Activated CD8-positive, alpha-beta memory T cell treated with anti-CD3 and anti-CD28 coated beads, Interleukin-2, amount 10 ng/mL, durations not matched to agents 7 days and 5 days (primary cell): Measurements from ENCODE around the gene CACNA1S. TPM values are rescaled to one million over a fixed set of nuclear protein-coding genes. Genes with fewer than 3 reads are reported as not detected.

Experiments
- ATAC-seq: fragments of 150-1000 bp; cut with Tn5 transposase; one replicate; pipeline ENCODE4 v1.10.0; 2021; ENCODE audit warnings: moderate library complexity
- CTCF ChIA-PET: fragments of 350-600 bp; sonication (Branson Sonifier 250); formaldehyde crosslinking; loops from one replicate; lab custom pipeline; 2021; ENCODE audit warnings: antibody characterized with exemption; lab: Charles Lee
- DNase-seq: peaks from one replicate; pipeline ENCODE4 v3.0.0-alpha.2; 2020
- H3K27ac Mint-ChIP-seq: one replicate; pipeline ENCODE4 v1.8.0; 2021; ENCODE audit warnings: mild to moderate bottlenecking, mixed read lengths
- H3K27me3 Mint-ChIP-seq: one replicate; pipeline ENCODE4 v1.8.0; 2021; ENCODE audit warnings: mixed read lengths
- H3K36me3 Mint-ChIP-seq: one replicate; pipeline ENCODE4 v1.8.0; 2021; ENCODE audit warnings: mild to moderate bottlenecking, mixed read lengths
- H3K4me1 Mint-ChIP-seq: one replicate; pipeline ENCODE4 v1.8.0; 2021; ENCODE audit warnings: mixed read lengths
- H3K4me3 Mint-ChIP-seq: one replicate; pipeline ENCODE4 v1.8.0; 2021; ENCODE audit warnings: mild to moderate bottlenecking, moderate library complexity, mixed read lengths
- H3K9me3 Mint-ChIP-seq: one replicate; pipeline ENCODE4 v1.8.0; 2022; ENCODE audit warnings: low read depth, mixed read lengths
- total RNA-seq, 2 experiments: library from RNA; stranded (reverse); gene quantifications; one replicate each; pipeline ENCODE4 v1.2.3, GENCODE V29; 2021

The CACNA1S gene
- total RNA-seq, 2 experiments from 2014 or later, result not detected

DNA sequence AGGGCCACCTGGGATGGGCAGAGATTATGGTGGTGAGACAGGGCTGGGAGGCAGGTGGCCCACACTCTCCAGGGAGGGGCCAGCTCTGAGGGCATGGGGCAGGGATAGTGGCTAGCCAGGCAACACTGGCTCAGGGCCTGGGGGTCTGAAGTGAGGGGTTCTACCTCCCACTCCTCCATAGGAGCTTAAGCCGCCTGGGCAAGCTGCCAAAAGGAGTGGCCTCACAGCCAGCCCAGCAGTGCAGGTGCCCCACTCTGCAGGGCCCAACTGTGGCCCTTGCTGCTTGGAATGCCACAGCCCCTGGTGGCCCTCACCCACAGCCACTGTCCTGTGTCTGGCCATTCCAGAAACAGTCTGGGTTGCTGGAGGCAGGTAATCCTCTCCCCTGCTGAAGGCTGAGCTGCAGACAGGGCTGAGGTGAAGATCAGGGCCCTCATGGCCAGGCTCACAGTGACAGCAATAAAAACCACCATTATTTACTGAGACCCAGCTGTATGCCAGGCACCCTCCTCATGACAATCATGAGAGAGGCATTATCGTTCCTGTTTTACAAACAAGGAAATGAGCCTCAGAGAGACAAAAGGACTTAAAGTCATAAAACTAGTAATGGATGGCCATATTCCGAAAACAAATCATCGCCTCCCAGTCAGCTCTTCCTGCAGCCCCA, 119.7 kb downstream of the CACNA1S start:
- no peak overlapping the region for H3K4me3 Mint-ChIP-seq
- no peaks in the 10 kb centered on the region for H3K4me1 Mint-ChIP-seq
- H3K27me3 Mint-ChIP-seq, result no peaks in the 10 kb centered on the region
- no peak for DNase-seq
- CTCF ChIA-PET, result interaction anchor here (1.7 to 2.2 kb wide), 2 partner anchors 13 to 20 kb away, joined by 5 to 10 read pairs; no protein-coding TSS in a partner anchor
- peaks cover 52% of the 10 kb centered on the region for H3K36me3 Mint-ChIP-seq
- no peak overlapping the region for H3K27ac Mint-ChIP-seq
- no peaks in the 10 kb centered on the region for H3K9me3 Mint-ChIP-seq
- no peak for ATAC-seq

DNA sequence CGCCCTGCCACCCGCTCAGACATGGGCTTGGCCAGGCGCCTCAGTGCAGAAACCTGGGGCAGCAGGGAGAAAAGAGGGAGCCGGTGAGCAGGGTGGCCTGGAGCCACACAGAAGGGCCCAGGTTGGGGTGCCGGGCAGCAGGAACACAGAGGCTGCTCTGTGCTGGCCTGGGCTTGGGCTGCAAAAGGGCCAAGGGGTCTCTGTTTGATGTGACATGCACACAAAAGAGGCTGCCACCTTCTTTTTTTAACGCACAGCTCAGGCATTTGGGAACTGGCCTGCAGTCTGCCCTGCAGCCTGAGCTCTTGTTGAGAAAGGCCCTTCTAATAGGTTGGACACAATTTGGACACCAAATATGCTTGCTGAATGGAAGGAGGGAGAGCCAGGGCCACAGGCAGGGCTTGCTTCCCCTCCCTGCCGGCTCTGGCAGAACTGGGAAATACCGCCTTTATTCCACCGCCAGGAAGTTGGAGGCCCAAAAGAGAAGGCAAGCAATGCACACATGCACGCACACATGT, 121.1 kb downstream of the CACNA1S start:
- H3K36me3 Mint-ChIP-seq, result peaks cover 54% of the 10 kb centered on the region
- no peak overlapping the region for H3K27ac Mint-ChIP-seq
- CTCF ChIA-PET, result interaction anchor here (1.7 to 2.2 kb wide), 2 partner anchors 12 to 18 kb away, joined by 5 to 10 read pairs; no protein-coding TSS in a partner anchor
- H3K4me1 Mint-ChIP-seq, result no peaks in the 10 kb centered on the region
- ATAC-seq (no peak), DNase-seq (no peak)
- H3K9me3 Mint-ChIP-seq, result no peaks in the 10 kb centered on the region
- no peaks in the 10 kb centered on the region for H3K27me3 Mint-ChIP-seq
- H3K4me3 Mint-ChIP-seq, result no peak overlapping the region

DNA sequence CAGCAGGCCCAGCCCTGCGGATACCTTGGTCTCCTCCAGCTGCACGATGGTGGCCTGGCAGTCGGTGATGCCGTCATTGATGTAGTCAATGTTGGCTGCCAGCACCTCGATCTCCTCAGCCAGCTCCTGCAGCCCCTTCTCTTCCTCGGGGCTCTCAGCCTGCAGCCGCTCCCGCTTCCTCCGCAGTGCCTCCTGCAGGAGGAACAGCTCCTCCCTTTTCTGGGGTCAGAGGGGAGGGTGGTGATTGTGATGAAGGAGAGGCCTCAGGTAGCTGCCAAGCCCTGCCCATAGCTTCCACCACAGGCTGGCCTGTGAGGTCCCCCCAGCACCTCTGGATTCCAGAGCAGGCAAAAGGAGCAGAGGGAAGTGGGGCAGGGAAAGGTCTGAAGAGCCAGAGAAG, 122.1 kb downstream of the CACNA1S start:
- H3K4me1 Mint-ChIP-seq, result no peaks in the 10 kb centered on the region
- H3K36me3 Mint-ChIP-seq, result peaks cover 50% of the 10 kb centered on the region
- H3K27ac Mint-ChIP-seq, result no peak overlapping the region
- ATAC-seq (no peak), DNase-seq (no peak)
- H3K4me3 Mint-ChIP-seq, result no peak overlapping the region
- H3K27me3 Mint-ChIP-seq, result no peaks in the 10 kb centered on the region
- CTCF ChIA-PET, result interaction anchor here (1.8 to 3.3 kb wide), 2 partner anchors 11 to 52 kb away, joined by 8 to 18 read pairs; no protein-coding TSS in a partner anchor
- no peaks in the 10 kb centered on the region for H3K9me3 Mint-ChIP-seq

Other genes starting within 250 kb of the CACNA1S start
- gene GPR25, start 239.4 kb downstream of the CACNA1S start, total RNA-seq, result under 1 TPM in 1 of 2 experiments, not detected in 1; 0.35 TPM
- 1 to 10 TPM in 1 of 2 experiments, under 1 TPM in 1; 0.15 to 2.6 TPM for gene INAVA, start 217.5 kb downstream of the CACNA1S start, total RNA-seq
- gene KIF21B, start 88.7 kb downstream of the CACNA1S start, total RNA-seq, result 100 to 1,000 TPM; 102 to 155 TPM
- not detected for gene ASCL5, start 14.8 kb upstream of the CACNA1S start, total RNA-seq
- 10 to 100 TPM; 10.7 to 14.6 TPM for gene TMEM9, start 42.0 kb upstream of the CACNA1S start, total RNA-seq
- gene IGFN1, start 78.4 kb upstream of the CACNA1S start, total RNA-seq, result not detected
- not detected for gene PKP1, start 171.1 kb upstream of the CACNA1S start, total RNA-seq